HEK293 (cell line): Measurements from ENCODE around the gene MMP28.

Experiments
- GLIS1 ChIP-seq: fragments of 450-650 bp; formaldehyde crosslinking; IDR thresholded peaks from 2 replicates; pipeline ENCODE4 v1.5.1; 2016; ENCODE audit warnings: missing biosample characterization, missing genetic modification characterization
- OVOL3 ChIP-seq: fragments of 450-650 bp; formaldehyde crosslinking; IDR thresholded peaks from 2 replicates; pipeline ENCODE4 v1.5.1; 2016; ENCODE audit warnings: missing biosample characterization, missing genetic modification characterization
- YY2 ChIP-seq: fragments of 450-650 bp; formaldehyde crosslinking; IDR thresholded peaks from 2 replicates; pipeline ENCODE4 v1.5.1; 2016; ENCODE audit warnings: missing biosample characterization, missing genetic modification characterization
- ZBTB17 ChIP-seq: fragments of 450-650 bp; formaldehyde crosslinking; IDR thresholded peaks from 2 replicates; pipeline ENCODE4 v1.5.1; 2016; ENCODE audit warnings: missing biosample characterization, missing genetic modification characterization
- ZBTB21 ChIP-seq: fragments of 450-650 bp; formaldehyde crosslinking; IDR thresholded peaks from 2 replicates; pipeline ENCODE4 v1.5.1; 2017; ENCODE audit warnings: missing biosample characterization, missing genetic modification characterization
- ZBTB49 ChIP-seq: fragments of 450-650 bp; formaldehyde crosslinking; IDR thresholded peaks from 2 replicates; pipeline ENCODE4 v1.5.1; 2016; ENCODE audit warnings: missing biosample characterization, missing genetic modification characterization, low read depth
- ZFHX2 ChIP-seq: fragments of 450-650 bp; formaldehyde crosslinking; conservative IDR thresholded peaks from 2 replicates; pipeline ENCODE4 v1.5.1; 2016; ENCODE audit warnings: missing biosample characterization, missing genetic modification characterization
- ZFP37 ChIP-seq: fragments of 450-650 bp; formaldehyde crosslinking; IDR thresholded peaks from 2 replicates; pipeline ENCODE4 v1.5.1; 2016; ENCODE audit warnings: missing biosample characterization, missing genetic modification characterization
- ZFP69B ChIP-seq: fragments of 450-650 bp; formaldehyde crosslinking; IDR thresholded peaks from 2 replicates; pipeline ENCODE4 v1.5.1; 2016; ENCODE audit warnings: missing biosample characterization, missing genetic modification characterization
- ZIC2 ChIP-seq: fragments of 450-650 bp; formaldehyde crosslinking; IDR thresholded peaks from 2 replicates; pipeline ENCODE4 v1.5.1; 2016; ENCODE audit warnings: missing biosample characterization, missing genetic modification characterization
- ZNF132 ChIP-seq: fragments of 450-650 bp; formaldehyde crosslinking; IDR thresholded peaks from 2 replicates; pipeline ENCODE4 v1.5.1; 2017; ENCODE audit warnings: missing biosample characterization, missing genetic modification characterization, borderline replicate concordance
- ZNF140 ChIP-seq: fragments of 450-650 bp; formaldehyde crosslinking; IDR thresholded peaks from 2 replicates; pipeline ENCODE4 v1.5.1; 2016; ENCODE audit warnings: missing biosample characterization, missing genetic modification characterization
- ZNF146 ChIP-seq: fragments of 450-650 bp; formaldehyde crosslinking; IDR thresholded peaks from 2 replicates; pipeline ENCODE4 v1.5.1; 2016; ENCODE audit warnings: missing biosample characterization, missing genetic modification characterization
- ZNF148 ChIP-seq: fragments of 450-650 bp; formaldehyde crosslinking; IDR thresholded peaks from 2 replicates; pipeline ENCODE4 v1.5.0; 2017; ENCODE audit warnings: missing biosample characterization, missing genetic modification characterization, borderline replicate concordance
- ZNF155 ChIP-seq: fragments of 450-650 bp; formaldehyde crosslinking; IDR thresholded peaks from 2 replicates; pipeline ENCODE4 v1.5.1; 2016; ENCODE audit warnings: missing biosample characterization, missing genetic modification characterization
- ZNF169 ChIP-seq: fragments of 450-650 bp; formaldehyde crosslinking; IDR thresholded peaks from 2 replicates; pipeline ENCODE4 v1.5.1; 2016; ENCODE audit warnings: missing biosample characterization, missing genetic modification characterization
- ZNF18 ChIP-seq: fragments of 450-650 bp; formaldehyde crosslinking; IDR thresholded peaks from 2 replicates; pipeline ENCODE4 v1.5.1; 2016; ENCODE audit warnings: missing biosample characterization, missing genetic modification characterization
- ZNF19 ChIP-seq: fragments of 450-650 bp; formaldehyde crosslinking; IDR thresholded peaks from 2 replicates; pipeline ENCODE4; 2016; ENCODE audit warnings: missing biosample characterization, missing genetic modification characterization, low read depth
- ZNF239 ChIP-seq: fragments of 450-650 bp; formaldehyde crosslinking; IDR thresholded peaks from 2 replicates; pipeline ENCODE4 v1.5.1; 2016; ENCODE audit warnings: missing biosample characterization, missing genetic modification characterization
- ZNF335 ChIP-seq: fragments of 450-650 bp; formaldehyde crosslinking; conservative IDR thresholded peaks from 2 replicates; pipeline ENCODE4 v1.5.1; 2016; ENCODE audit warnings: missing biosample characterization, missing genetic modification characterization
- ZNF362 ChIP-seq: fragments of 450-650 bp; formaldehyde crosslinking; IDR thresholded peaks from 2 replicates; pipeline ENCODE4 v1.5.1; 2016; ENCODE audit warnings: missing biosample characterization, missing genetic modification characterization
- ZNF391 ChIP-seq: fragments of 450-650 bp; formaldehyde crosslinking; IDR thresholded peaks from 2 replicates; pipeline ENCODE4 v1.5.1; 2016; ENCODE audit warnings: low read depth, missing biosample characterization, missing genetic modification characterization, borderline replicate concordance
- ZNF423 ChIP-seq: fragments of 450-650 bp; formaldehyde crosslinking; IDR thresholded peaks from 2 replicates; pipeline ENCODE4 v1.5.1; 2016; ENCODE audit warnings: missing biosample characterization, missing genetic modification characterization
- ZNF510 ChIP-seq: fragments of 450-650 bp; formaldehyde crosslinking; IDR thresholded peaks from 2 replicates; pipeline ENCODE4 v1.5.1; 2018; ENCODE audit warnings: mild to moderate bottlenecking, missing genetic modification characterization, missing biosample characterization; ENCODE audit not compliant: insufficient replicate concordance
- ZNF544 ChIP-seq: fragments of 450-650 bp; formaldehyde crosslinking; IDR thresholded peaks from 2 replicates; pipeline ENCODE4 v1.5.0; 2017; ENCODE audit warnings: missing biosample characterization, missing genetic modification characterization
- ZNF580 ChIP-seq: fragments of 450-650 bp; formaldehyde crosslinking; IDR thresholded peaks from 2 replicates; pipeline ENCODE4 v1.5.1; 2016; ENCODE audit warnings: missing biosample characterization, missing genetic modification characterization
- ZNF600 ChIP-seq: fragments of 450-650 bp; formaldehyde crosslinking; IDR thresholded peaks from 2 replicates; pipeline ENCODE4 v1.5.1; 2016; ENCODE audit warnings: missing biosample characterization, missing genetic modification characterization
- ZNF624 ChIP-seq: fragments of 450-650 bp; formaldehyde crosslinking; IDR thresholded peaks from 2 replicates; pipeline ENCODE4 v1.5.1; 2017; ENCODE audit warnings: missing biosample characterization, missing genetic modification characterization
- ZNF654 ChIP-seq: fragments of 450-650 bp; formaldehyde crosslinking; IDR thresholded peaks from 2 replicates; pipeline ENCODE4 v1.5.1; 2016; ENCODE audit warnings: low read depth, missing biosample characterization, missing genetic modification characterization
- ZNF707 ChIP-seq: fragments of 450-650 bp; formaldehyde crosslinking; IDR thresholded peaks from 2 replicates; pipeline ENCODE4 v1.5.1; 2016; ENCODE audit warnings: missing biosample characterization, missing genetic modification characterization
- ZNF792 ChIP-seq: fragments of 450-650 bp; formaldehyde crosslinking; IDR thresholded peaks from 2 replicates; pipeline ENCODE4 v1.5.1; 2016; ENCODE audit warnings: missing biosample characterization, missing genetic modification characterization
- TF ChIP-seq, protein P1 (sequence below): fragments of 450-650 bp; formaldehyde crosslinking; optimal IDR thresholded peaks from 2 replicates; pipeline ENCODE3; 2016; ENCODE audit warnings: missing biosample characterization, mild to moderate bottlenecking, missing genetic modification characterization

Gene MMP28

DNA sequence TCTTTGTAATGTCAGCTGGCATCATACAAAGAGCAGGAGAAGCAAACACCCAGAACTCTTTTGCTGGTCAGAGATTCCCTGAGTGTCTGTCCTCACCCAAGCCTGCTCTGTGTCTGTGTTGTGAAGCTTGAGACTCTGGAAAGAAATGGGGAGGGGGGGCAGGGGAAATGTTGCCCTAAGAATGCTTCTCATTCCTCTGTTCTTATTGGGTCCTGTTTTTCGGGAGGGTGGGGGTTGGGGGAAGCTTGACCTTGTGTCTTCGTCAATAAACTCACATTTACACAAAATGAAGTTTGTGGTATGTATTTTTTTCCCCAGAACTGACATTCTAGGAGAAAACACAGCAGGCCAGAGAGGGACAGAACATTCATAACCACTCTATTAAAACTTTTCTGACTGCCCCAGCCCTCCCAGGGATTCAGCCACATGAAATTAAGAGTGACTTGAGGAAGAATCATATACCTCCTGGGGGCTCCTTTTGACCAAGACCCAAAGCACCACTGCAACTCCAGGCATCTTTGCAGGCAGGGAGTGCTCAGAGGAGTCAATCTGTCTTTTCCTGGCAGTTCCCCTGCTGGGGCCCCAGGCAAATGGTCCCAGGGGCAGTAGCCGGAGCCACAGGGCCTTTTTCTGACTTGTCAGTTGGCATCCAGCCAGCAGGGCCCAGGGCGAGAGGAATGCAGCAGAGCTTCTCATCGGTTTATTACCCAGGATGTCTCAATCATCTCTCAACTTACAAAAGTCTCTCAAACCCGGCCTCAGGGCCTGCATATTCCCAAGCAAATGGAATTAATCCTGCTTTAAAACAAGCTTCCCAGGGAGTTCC is 69.1 kb downstream of the MMP28 start (continued):
- peak; percentile 99 for TF ChIP-seq ZIC2 (tag by site-specific recombination)
- TF ChIP-seq ZNF362 = no peak
- TF ChIP-seq GLIS1 = peak; percentile 94
- TF ChIP-seq ZNF391 (tag by site-specific recombination) = no peak
- TF ChIP-seq, protein P1, sequence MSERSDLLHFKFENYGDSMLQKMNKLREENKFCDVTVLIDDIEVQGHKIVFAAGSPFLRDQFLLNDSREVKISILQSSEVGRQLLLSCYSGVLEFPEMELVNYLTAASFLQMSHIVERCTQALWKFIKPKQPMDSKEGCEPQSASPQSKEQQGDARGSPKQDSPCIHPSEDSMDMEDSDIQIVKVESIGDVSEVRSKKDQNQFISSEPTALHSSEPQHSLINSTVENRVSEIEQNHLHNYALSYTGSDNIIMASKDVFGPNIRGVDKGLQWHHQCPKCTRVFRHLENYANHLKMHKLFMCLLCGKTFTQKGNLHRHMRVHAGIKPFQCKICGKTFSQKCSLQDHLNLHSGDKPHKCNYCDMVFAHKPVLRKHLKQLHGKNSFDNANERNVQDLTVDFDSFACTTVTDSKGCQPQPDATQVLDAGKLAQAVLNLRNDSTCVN (tag by site-specific recombination) = no peak
- no peak for TF ChIP-seq ZNF792 (tag by site-specific recombination)
- 0 out of 2 replicates have a peak, but pooled peaks have one; percentile 33 for TF ChIP-seq ZNF600 (tag by site-specific recombination)
- TF ChIP-seq ZNF169 (tag by site-specific recombination) = no peak
- no peak for TF ChIP-seq ZNF624
- peak; percentile 22; the same call in 1 of the 2 replicates for TF ChIP-seq ZNF18 (tag by site-specific recombination)
- TF ChIP-seq OVOL3 (tag by site-specific recombination) = no peak
- TF ChIP-seq ZNF155 (tag by site-specific recombination) = no peak
- no peak for TF ChIP-seq ZNF140
- peak; percentile 66; the same call in 1 of the 2 replicates for TF ChIP-seq ZNF544 (tag by site-specific recombination)
- no peak for TF ChIP-seq ZNF132 (tag by site-specific recombination)
- no peak for TF ChIP-seq ZNF580 (tag by site-specific recombination)
- no peak for TF ChIP-seq ZNF19 (tag by site-specific recombination)
- no peak for TF ChIP-seq ZBTB21 (tag by site-specific recombination)
- TF ChIP-seq ZNF239 (tag by site-specific recombination) = no peak
- TF ChIP-seq ZFP69B = peak; percentile 68; the same call in 1 of the 2 replicates
- TF ChIP-seq YY2 = no peak
- no peak for TF ChIP-seq ZNF707 (tag by site-specific recombination)
- TF ChIP-seq ZNF148 (tag by site-specific recombination) = no peak
- TF ChIP-seq ZNF146 (tag by site-specific recombination) = no peak
- peak; percentile 70 for TF ChIP-seq ZBTB17
- peak; percentile 92 for TF ChIP-seq ZNF423 (tag by site-specific recombination)
- TF ChIP-seq ZFP37 (tag by site-specific recombination) = no peak
- TF ChIP-seq ZNF654 (tag by site-specific recombination) = no peak
- TF ChIP-seq ZBTB49 = no peak
- no peak for TF ChIP-seq ZNF510
- TF ChIP-seq ZNF335 (tag by site-specific recombination) = peak; percentile 47
- no peak for TF ChIP-seq ZFHX2 (tag by site-specific recombination)
